ENCODE data around the gene CALML3. TPM values are rescaled to one million over a fixed set of nuclear protein-coding genes. Genes with fewer than 3 reads are reported as not detected.

CALML3 gene
- total RNA-seq, 1 experiment from 2014 or later = not detected

- ChIA-PET CTCF (no interaction called here), POLR2A (no interaction called here)
- Histone ChIP-seq H3K4me3 (ENCODE audit: low read depth in 2 of 2, low read length in 2 of 2) (no peak overlapping the region), H3K4me1 (ENCODE audit: control insufficient read depth, insufficient read depth, low read length) (peaks cover 4% of the 10 kb centered on the region; the same call in 1 of the 2 replicates), H3K36me3 (ENCODE audit: control insufficient read depth, insufficient read depth, low read length) (no peaks in the 10 kb centered on the region), H3K27me3 (ENCODE audit: control insufficient read depth, insufficient read depth, low read length) (no peaks in the 10 kb centered on the region), H3K9me3 (ENCODE audit: control insufficient read depth, insufficient read depth, low read depth, low read length) (no peaks in the 10 kb centered on the region), H3K27ac (ENCODE audit: low read length) (no peak overlapping the region)
- TF ChIP-seq CTCF (IDR thresholded peaks at IDR 0.05) (no peak), POLR2AphosphoS5 (IDR thresholded peaks at IDR 0.05; ENCODE audit: low read depth, low read length) (no peak), SIN3A (IDR thresholded peaks at IDR 0.05; ENCODE audit: borderline replicate concordance, insufficient read depth, low read depth, low read length) (no peak), TCF7L2 (IDR thresholded peaks at IDR 0.05; ENCODE audit: low read depth, low read length) (no peak), REST (IDR thresholded peaks at IDR 0.05; ENCODE audit: insufficient read depth in 1 of 2, low read depth in 2 of 2, low read length in 1 of 2) (no peak)
- DNase-seq (ENCODE audit: low read depth, low spot score) (no peak), ATAC-seq (no peak)
- intact Hi-C loops (cut with micrococcal nuclease; ENCODE audit: unreplicated experiment) (no loop called here), in situ Hi-C loops (cut with HindIII; ENCODE audit: low pct_unique_long_range_greater_than_20kb, low sequenced_read_pairs) (no loop called here)
- BruUV-seq (replicated peaks) = no TSS peak
Measured at GRCh38 chr10:5573319-5573950, 48.7 kb downstream of the CALML3 start.

- intact Hi-C loops (cut with micrococcal nuclease; ENCODE audit: unreplicated experiment) (no loop called here), in situ Hi-C loops (cut with HindIII; ENCODE audit: low pct_unique_long_range_greater_than_20kb, low sequenced_read_pairs) (no loop called here)
- TF ChIP-seq REST (IDR thresholded peaks at IDR 0.05; ENCODE audit: insufficient read depth in 1 of 2, low read depth in 2 of 2, low read length in 1 of 2) = no peak
- TF ChIP-seq POLR2AphosphoS5 (IDR thresholded peaks at IDR 0.05; ENCODE audit: low read depth, low read length) = no peak
- TF ChIP-seq CTCF (IDR thresholded peaks at IDR 0.05) = no peak
- no peak for TF ChIP-seq SIN3A (IDR thresholded peaks at IDR 0.05; ENCODE audit: borderline replicate concordance, insufficient read depth, low read depth, low read length)
- no peak for TF ChIP-seq TCF7L2 (IDR thresholded peaks at IDR 0.05; ENCODE audit: low read depth, low read length)
- peaks cover 4% of the 10 kb centered on the region; the same call in 1 of the 2 replicates for H3K4me1 ChIP-seq (ENCODE audit: control insufficient read depth, insufficient read depth, low read length)
- H3K27me3 ChIP-seq (ENCODE audit: control insufficient read depth, insufficient read depth, low read length) = no peaks in the 10 kb centered on the region
- POLR2A ChIA-PET = no interaction called here
- DNase-seq (ENCODE audit: low read depth, low spot score) (no peak), ATAC-seq (no peak)
- CTCF ChIA-PET = no interaction called here
- H3K36me3 ChIP-seq (ENCODE audit: control insufficient read depth, insufficient read depth, low read length) = no peaks in the 10 kb centered on the region
- H3K27ac ChIP-seq (ENCODE audit: low read length) = no peak overlapping the region
- no TSS peak for BruUV-seq (replicated peaks)
- no peaks in the 10 kb centered on the region for H3K9me3 ChIP-seq (ENCODE audit: control insufficient read depth, insufficient read depth, low read depth, low read length)
- no peak overlapping the region for H3K4me3 ChIP-seq (ENCODE audit: low read depth in 2 of 2, low read length in 2 of 2)
Measured at GRCh38 chr10:5573968-5574641, 49.3 kb downstream of the CALML3 start.
